Stimulated activated CD4-positive, alpha-beta T cell treated with anti-CD3 and anti-CD28 coated beads, Interleukin-4, amount 100 ng/mL, for 1 hour (primary cell): ENCODE results near the gene ACO2.
"Not testable (repeated sequence)": the region's sequence is repeated elsewhere in the genome, so short reads cannot be mapped to it uniquely, and the experiment has no call there.

Experiments used
- DNase-seq: peaks from one replicate; pipeline ENCODE4 v3.0.0-alpha.2; 2020

The ACO2 gene

DNA sequence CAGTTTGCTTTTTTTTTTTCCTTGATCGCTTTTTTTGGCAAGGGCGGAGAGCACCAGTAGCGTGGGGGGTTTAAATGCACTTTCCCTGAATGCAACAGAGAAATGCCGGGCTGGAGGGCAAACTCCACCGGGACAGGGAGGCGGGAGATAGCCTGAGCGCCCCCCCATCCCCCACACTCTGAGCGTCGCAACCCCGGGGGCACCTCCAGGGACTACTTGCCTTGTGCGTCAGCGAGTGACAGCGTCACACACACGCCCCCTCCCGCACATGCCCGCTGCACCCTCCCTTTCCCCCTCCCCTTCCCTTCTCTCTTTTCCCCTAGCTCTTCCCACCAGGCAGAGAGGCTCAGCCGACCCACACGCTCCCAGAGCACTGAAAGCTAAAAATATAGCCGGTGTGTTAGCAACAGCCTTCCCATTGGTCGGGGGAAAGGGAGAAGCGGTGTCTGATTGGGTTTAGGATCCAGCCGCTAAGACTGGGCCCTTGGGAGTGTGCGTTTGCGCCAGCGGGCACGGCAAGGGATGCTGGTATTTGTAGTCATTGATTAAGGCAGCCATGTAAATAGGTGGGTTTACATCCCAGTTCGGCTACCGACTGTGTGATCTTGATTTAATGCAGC is 20.6 kb upstream of the ACO2 start:
- DNase-seq, result peak; percentile 84

DNA sequence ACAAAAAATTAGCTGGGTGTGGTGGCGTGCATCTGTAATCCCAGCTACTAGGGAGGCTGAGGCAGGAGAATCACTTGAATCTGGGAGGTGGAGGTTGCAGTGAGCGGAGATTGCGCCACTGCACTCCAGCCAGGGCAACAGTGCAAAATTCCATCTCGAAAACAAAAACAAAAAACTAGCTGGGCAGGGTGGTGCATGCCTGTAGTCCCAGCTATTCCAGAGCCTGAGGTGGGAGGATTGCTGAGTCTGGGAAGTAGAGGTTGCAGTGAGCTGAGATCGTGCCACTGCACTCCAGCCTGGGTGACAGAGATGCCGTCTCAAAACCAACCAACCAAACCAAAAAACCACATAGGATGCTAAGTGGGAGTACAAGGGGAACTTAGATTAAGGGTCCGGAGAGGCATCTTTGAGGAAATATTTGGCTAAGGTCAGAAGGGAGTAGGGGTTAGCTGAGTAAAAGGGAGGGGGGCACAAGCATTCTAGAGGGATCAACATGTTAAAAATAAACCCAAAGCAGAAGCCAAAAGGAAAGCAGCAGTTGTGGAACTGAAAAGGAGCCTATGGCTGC is 10.7 kb upstream of the ACO2 start:
- no peak for DNase-seq

DNA sequence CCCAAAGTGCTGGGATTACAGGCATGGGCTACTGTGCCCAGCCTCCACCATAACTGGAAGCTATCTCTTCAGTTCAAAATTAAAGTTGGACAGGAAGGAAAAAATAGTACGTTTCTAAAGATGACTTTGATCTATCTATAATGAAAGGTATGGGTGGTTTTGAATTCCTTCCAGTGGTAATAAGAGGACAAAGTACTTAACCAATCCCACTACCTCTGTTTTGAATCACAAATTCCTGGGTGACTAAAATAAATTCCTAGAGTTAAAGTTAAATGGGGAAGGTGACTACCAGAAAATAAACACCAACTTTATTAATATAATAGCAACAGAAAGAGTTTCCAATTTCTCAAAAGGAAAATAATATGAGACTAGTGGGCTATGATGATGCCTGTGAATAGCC is 9.5 kb upstream of the ACO2 start:
- DNase-seq, result no peak

DNA sequence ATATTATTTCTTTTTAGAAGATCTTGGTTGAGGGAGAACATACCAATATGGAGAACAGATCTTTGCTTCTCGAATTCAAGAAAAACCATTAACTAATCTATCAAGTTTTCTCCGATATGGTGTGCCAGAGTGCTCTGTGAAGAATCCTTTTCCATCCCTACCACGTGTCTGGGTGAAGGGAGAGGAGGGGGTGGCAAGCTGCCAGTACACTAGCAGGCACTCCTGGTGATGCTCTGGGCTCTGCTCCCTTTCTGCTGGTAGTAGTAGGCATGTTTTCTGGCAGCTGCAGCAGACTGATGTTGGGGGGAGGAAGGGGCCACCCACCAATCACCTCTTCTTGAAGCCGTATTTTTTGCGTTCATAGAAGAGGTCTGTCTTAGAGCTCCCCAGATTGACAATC is 8.8 kb upstream of the ACO2 start:
- DNase-seq, result not testable (repeated sequence)

DNA sequence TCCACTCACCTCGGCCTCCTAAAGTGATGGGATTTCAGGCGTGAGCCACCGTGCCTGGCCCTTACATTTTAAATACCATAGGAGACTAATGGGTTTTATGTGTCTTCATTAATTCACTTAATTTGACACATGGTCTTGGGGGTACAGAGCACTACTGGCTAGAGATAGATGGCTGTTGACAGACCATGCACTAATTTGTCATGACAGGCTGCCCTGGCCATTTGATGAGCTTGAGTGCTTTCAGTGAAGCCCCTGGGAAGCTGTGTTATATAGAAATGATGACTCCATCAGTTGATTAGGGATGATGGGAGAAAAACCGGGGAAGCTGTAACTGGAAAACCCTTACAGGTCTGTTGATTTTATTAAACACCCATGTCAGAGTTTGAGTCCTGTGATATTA is 7.0 kb upstream of the ACO2 start:
- DNase-seq, result no peak

DNA sequence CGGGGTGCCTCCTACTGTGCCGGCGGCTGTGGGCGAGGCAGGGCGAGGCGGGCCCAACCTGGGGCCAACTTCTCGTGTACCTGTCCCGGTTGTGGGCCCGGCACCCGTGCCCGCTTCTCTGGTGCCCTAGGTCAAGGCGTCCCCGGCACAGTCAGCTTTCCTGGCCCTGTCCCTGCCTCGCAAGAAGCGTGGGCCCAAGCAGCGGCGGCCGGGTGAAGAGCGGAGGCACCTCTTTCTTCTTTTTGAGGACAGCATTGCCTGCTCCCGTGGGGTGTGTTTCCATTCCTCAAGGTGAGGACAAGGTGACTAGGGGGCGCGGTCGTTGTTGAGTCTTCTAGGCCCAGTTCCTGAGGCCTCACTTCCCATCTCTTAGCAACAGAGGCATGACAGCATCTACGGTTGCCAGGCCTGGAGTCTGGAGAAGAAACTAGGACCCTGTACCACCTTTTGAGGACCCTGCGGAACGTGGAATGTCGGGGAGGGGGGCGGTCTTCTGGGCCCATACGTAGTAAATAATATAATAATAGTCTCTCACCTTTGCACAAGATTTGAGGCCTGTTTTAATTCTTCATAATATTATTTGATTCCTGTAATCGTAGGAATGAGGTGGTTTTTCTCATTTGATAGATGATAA is 418 bp downstream of the ACO2 start:
- DNase-seq, result peak; percentile 42

DNA sequence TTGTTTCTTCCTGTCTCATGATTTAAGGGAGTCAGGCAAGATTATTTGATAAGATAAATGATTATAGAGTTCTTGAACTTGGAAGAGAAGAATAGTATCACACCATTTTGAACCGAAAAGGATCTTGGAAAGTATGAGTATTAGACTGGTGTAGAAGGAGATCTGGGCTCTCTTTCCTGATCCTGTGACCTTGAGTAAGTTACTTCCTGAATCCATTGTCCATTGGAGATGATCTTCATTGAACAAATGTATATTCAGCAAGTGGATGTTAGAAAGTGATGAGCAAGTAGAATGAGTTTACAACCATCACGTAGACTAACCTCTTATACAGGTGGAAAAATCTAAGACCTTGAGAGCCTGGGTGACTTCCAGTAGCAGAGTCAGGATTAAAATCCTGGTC is 2.0 kb downstream of the ACO2 start:
- no peak for DNase-seq

DNA sequence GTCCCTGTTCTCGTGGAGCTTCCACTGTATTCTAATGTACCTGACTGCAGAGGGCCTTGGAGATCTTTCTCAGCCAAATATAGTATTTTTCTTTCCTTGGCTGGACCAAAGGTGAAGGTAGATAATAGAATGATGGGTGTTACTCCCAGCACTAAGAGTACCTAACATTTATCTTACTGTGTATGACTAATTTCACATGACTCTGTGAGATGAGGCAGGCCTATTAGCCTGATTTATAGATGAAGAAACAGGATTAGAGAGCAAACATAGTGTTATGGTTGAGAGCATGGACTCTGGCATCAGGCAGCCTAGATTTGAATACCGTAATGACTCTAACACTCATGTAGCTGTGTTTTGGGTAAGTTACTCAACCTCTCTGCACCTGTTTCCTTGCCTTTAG is 2.7 kb downstream of the ACO2 start:
- no peak for DNase-seq

DNA sequence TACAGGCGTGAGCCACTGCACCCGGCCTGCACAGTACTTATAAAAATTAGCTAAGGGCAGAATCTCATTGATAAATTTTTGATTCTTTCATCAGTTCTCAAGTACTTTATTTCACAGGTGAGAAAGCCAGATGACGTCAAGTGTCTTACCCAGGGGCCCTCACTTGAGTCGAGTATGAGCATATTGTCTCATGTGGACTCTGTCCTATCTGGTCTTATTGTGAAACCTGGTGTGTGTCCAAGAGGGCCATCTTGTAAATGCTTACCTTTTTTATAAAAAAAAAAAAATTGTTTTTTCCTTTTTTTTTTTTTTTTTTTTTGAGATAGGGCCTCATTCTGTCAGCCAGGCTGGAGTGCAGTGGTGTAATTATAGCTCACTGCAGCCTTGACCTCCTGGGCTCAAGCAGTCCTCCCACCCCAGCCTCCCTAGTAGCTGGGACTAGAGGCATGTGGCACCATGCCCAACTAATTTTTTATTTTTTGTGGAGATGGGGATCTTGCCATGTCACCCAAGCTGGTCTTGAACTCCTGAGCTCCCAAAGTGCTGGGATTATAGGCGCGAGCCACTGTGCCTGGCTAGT is 6.0 kb downstream of the ACO2 start:
- no peak for DNase-seq

DNA sequence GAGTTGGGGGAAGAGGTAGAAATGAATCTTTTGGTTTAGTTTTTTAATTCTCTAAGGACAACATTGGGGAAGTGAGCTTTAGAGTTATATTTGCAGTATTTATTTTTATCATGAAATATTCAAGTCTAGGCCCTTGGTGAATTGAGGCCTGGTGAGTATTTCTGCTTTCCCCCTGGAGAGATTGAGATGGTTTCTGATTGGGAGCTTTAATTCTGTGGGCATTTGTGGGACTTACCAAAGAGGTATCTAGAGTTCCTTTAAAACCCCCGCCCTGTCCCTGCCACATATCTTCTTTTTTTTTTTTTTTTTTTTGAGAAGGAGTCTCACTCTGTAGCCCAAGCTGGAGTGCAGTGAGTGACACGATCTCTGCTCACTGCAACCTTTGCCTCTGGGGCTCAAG is 9.6 kb downstream of the ACO2 start:
- no peak for DNase-seq

DNA sequence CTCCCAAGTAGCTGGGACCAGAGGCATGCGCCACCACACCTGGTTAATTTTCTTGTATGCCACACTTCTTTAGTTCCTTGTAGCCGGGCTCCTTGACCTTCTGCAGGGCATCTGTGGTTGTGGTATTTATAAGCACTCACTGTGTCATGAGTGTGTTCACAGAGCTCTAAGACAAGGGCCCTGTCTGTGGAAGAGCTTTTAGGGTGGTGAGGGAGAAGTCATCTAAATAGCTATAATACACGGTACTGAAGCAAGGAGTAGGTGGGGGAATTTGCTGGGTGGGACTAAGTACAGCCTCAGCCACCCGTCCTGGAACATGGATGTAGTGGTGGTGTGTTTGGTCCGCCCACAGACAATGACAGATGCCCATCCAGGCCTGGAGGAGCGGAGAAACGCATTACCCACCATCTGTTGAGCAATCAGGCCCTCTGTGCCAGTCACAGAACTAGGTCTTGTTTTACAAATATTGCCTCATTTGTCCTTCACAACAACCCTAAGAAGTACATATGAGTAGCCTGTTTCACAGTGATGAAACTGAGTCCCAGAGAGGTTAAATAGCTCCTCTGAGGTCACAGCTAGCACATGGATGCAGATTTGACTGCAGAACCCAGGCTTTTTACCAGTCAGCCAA is 10.1 kb downstream of the ACO2 start:
- no peak for DNase-seq

DNA sequence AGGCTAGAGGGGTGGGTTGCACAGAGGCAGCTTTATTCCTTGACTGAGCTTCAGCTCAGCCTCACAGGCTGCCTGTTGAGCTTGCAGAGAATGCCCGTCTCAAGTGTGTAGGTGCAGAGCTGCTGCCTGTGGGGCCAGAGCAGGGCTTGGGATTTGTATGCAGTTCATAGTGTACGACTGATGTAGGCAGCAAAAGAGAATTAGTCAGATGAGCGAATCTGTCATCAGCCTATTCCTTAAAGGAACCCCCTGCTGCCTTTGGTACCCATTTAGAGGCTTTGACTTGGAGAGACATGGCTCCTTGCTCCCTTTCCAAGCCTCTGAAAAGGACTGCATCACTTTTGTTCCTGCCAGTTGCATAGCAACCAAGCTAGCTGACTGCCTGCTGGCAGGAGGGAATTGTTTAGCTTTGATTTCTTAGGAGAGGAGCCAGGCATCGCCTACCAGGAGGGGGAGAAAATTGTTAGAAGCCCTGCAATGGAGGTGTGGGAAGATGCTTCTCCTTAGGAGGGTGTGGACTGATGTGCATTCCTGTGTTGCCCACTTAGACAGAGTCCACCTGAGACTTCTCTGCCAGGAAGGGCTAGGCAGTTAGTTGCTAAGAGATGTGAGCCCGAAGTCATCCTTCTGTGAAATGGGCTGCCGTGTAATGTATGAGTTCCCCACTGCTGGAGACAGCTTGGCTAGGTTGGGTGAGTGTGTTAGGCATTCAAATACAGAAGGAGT is 10.9 kb downstream of the ACO2 start:
- no peak for DNase-seq

DNA sequence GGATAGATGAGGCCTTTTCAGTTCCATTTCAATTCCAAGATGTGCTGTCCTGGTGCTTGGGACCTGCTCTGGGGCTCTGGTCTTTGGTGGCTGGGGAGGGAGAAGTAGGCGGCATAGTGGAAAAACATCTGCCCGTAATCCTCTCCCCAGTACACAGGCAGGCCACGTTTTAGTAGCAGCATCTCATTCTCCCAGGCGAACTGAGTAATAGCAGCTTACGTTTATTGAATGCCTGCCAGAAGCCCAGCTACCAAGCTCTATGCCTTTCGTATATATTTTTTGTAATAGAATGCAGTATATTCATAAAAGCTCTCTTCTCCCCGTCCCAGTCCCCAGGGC is 11.4 kb downstream of the ACO2 start:
- DNase-seq, result no peak

DNA sequence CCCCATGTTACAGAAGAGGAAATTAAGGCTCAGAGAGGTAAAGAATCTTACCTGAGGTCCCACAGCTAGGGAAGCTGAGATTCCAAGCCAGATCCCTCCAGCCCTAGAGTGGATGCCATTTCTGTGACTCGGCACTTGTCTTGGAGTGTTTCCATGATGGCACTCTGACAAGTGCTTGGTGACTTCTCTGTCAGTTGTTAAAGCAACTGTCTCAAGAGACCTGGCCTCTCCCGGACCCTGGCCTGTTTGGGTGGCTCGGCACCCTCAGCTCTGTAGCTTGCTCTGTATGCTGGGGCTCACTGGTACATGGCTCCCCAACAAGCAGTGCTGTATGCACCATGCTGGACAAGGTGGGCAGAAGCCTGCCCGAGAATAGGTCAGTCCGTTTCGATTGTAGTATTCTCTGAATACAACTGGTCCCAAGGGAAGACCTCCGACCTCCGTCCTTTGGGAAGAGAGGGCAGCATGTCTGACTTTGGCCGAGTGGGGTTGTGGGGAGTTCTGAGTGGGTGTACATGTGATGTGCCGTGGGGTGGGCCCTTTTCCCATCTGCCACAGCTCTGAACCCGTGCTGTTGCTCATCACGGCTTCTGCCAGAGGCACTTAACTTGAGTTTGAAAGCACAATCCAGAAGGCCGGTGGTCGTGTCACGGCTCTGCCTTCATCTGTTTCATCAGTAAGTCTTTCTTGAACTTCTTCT is 12.4 kb downstream of the ACO2 start:
- no peak for DNase-seq

DNA sequence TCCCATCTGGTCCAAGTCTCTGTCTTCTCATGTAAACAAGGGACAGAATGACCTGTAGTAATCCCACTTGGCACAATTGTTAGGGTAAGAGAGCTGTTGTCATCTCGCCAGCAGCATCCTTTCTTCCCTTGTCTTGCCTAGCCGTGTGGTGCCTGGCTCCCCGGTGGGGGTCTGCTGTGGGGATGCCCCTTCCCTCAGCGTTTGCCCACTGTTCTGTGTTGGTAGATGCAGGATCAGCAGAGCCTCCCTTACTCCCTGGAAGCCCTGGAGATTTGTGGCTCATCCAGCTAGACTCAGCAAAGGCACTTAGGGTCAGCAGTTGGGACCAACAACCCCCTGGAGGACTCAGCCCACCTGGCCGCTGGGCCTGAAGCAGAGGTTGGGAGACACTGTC is 13.0 kb downstream of the ACO2 start:
- no peak for DNase-seq

DNA sequence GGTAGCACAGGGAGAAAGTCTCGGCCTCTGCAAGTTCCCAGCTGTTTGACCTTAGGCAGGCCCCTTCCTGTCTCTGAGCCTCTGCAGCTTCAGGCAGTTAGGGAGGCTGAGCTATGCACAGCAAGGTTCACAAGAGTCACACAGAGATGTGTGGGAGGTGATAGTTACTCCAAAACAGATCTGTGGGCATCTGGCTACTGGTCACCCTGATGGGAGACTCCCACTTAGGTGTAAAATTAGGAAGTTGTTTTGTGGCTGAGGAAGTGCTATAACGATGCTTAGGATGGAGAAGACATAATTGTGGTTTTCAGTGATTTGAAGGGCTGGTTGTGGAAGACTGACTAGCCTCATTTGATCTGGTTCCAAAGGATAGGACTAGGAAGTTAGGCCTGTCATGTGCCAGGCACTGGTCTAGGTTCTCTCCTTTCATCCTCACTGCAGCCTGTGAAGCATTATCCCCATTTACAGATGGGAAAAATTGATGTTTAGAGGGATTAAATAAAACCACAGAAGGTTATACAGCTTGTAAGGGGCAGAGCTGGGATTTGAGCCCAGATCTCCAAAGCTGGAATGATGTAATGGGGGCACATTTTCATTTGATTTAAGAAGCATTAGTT is 13.5 kb downstream of the ACO2 start:
- DNase-seq, result no peak

DNA sequence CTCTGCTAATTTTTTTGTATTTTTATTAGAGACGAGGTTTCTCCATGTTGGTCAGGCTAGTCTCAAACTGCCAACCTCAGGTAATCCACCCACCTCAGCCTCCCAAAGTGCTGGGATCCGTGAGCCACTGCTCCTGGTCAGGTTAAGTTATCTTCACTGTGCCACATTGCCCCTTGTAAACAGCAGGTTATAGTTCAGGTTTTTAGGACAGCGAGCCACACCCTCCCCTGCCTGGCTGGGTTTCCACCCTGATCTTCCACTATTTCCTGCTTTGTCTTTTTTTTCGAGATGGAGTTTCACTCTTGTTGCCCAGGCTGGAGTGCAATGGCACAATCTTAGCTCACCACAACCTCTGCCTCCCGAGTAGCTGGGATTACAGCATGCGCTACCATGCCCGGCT is 16.1 kb downstream of the ACO2 start:
- DNase-seq, result no peak

DNA sequence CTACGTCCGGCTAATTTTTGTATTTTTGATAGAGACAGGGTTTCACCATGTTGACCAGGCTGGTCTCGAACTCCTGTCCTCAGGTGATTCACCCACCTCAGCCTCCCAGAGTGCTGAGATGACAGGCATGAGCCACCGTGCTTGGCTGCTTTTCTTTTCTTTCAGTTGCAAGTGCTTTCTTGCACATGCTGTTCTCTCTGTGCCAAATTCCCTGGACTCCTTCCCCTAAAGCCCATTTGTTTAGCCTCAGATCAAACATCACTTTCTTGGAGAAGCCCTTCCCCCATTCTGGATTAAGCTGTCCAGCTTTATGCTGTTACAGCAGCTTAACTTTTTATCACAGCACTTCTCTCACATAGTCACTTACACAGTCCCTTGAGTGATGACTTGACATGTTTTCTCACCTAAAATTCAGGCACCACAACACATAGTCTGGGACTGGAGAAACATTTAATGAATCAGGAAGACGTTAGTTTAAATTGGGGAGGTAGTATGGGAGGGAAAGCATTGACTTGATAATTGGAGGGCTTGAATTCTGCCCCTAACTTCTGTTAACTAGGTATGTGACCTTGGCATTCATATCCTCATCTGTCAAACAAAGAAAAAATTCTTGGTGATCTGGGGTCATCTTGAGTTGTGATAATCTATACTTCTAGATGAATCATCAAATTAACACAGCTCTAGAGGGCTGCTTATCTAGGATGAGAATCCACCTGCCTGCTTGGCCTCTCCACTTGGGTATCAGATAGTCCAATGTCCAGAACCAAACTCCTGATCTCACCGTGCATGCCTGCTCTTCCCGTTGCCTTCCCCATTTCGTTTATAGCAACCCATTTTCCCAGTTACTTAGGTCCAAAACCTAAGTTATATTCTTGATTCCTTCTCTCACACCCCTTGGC is 18.4 kb downstream of the ACO2 start:
- DNase-seq, result no peak

DNA sequence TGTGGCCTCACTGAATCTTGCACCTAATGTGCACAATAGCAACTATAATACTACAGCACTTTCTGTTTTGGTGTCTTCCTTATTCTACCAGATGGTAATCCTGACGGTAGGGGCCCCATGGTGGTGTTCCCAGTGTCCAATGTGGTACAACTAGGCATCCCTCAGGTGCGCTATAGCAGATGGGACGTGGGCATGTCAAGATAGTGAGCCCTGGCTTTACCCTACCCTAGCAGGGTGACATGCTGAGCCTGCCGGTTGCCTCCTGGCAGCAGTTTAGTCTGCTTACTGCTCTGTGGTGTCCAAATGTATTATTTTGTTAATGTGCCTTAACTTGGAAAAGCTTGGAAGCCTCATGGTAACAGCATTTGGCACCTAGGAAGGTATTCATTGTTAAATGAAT is 19.2 kb downstream of the ACO2 start:
- DNase-seq, result no peak

DNA sequence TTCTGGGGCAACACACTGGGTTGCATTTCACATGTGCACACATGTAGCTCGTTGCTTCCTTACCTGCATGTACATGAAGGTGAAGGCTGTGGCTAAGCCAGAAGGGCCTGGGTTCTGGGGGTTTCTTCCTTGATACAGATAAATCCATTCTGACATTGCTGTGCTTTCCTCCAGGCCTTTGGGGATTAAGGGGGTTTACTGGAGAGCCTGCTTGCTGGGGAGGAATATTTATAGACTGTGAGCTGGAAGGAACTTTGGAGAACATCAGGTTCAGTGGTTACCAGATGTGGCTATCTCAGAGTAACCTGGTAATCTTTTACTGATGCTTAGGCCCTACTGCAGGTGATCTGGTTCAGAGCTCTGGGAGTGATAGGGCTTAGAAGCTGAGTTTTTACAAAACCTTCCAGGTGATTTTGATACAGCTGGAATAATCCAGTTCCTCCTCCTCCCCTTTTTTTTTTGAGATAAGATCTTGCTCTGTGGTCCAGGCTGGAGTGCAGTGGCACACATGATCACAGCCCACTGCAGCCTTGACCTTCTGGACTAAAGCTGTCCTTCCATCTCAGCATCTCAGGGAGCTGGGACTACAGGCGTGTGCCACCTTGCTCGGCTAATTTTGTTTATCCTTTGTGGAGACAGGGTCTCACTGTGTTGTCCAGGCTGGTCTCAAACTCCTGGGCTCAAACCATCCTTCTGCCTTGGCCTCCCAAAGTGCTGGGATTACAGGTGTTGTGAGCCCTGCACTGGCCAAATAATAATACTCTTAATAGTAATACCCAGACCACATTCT is 19.9 kb downstream of the ACO2 start:
- no peak for DNase-seq
